ENCODE data around the gene ATP5PO. TPM values are rescaled to one million over a fixed set of nuclear protein-coding genes. Genes with fewer than 3 reads are reported as not detected.
"Not testable (repeated sequence)": the region's sequence is repeated elsewhere in the genome, so short reads cannot be mapped to it uniquely, and the experiment has no call there.

Gene ATP5PO
- total RNA-seq, 1 donor from 2014 or later = 172 TPM

DNA sequence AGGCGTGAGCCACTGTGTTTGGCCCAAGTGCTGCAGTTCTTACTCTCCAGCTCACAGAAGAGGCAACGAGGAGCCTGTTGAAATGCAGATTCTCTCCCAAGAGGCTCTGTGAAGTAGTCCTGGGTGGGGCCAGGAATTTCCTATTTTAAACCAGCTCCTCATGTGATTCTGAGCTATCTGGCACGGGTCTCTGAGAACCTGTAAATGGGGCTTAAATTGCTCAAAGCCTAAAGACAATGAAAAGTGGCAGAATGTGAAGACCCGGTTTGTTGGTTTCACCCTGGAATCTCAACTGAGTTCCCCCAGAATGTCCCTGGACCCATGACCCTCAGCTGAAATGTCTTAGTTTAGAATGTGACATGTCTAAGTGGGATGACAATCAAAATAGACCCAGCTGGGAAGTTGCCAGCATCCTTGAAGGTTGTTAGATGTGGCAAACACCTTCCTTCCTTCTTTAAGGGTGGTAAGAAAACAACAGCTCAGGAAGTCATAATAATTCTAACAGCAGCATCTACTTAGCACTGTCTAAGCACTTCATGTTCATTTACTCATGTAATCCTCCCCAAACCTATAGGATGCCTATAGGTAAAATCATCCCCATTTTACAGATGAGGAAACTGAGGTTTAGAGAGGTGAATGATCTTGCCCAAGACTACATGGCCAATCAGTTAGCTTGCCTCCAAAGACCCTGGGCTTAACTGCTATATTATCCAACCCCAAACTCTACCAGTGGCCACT is 20.9 kb upstream of the ATP5PO start:
- H3K27me3 Mint-ChIP-seq = no peaks in the 10 kb centered on the region
- H3K36me3 Mint-ChIP-seq (ENCODE audit: low read depth) = peaks cover 37% of the 10 kb centered on the region
- peak overlapping the region; percentile 47 for H3K4me3 Mint-ChIP-seq
- peaks cover 5% of the 10 kb centered on the region for H3K9me3 Mint-ChIP-seq
- peak; percentile 80 for DNase-seq
- intact Hi-C loops (cut with micrococcal nuclease) = loop anchor here (1.0 kb wide), 1 partner anchor 11 kb away; no protein-coding TSS in a partner anchor
- peaks cover 61% of the 10 kb centered on the region for H3K4me1 Mint-ChIP-seq
- peak overlapping the region; percentile 86 for H3K27ac Mint-ChIP-seq

DNA sequence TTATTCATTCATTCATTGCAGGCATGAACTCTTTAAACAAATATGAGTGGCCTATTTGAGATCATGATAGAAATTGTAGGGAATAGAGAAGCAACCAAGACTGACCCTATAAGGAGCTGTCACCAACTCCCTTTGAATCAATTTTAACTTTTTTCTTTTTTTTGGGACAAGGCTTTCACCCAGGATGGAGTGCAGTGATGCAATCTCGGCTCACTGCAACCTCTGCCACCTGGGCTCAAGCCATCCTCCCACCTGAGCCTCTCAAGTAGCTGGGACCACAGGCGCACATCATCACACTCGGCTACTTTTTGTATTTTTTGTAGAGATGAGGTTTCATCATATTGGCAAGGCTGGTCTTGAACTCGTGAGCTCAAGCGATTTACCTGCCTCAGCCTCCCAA is 17.1 kb upstream of the ATP5PO start:
- H3K9me3 Mint-ChIP-seq = no peaks in the 10 kb centered on the region
- intact Hi-C loops (cut with micrococcal nuclease) = loop anchor here (2.0 kb wide), 3 partner anchors 14 to 44 kb away; partner anchors contain the start of gene ATP5PO
- peak overlapping the region; percentile 99 for H3K27ac Mint-ChIP-seq
- peak overlapping the region; percentile 94 for H3K4me3 Mint-ChIP-seq
- DNase-seq = no peak
- peaks cover 13% of the 10 kb centered on the region for H3K36me3 Mint-ChIP-seq (ENCODE audit: low read depth)
- peaks cover 46% of the 10 kb centered on the region for H3K4me1 Mint-ChIP-seq
- H3K27me3 Mint-ChIP-seq = no peaks in the 10 kb centered on the region

DNA sequence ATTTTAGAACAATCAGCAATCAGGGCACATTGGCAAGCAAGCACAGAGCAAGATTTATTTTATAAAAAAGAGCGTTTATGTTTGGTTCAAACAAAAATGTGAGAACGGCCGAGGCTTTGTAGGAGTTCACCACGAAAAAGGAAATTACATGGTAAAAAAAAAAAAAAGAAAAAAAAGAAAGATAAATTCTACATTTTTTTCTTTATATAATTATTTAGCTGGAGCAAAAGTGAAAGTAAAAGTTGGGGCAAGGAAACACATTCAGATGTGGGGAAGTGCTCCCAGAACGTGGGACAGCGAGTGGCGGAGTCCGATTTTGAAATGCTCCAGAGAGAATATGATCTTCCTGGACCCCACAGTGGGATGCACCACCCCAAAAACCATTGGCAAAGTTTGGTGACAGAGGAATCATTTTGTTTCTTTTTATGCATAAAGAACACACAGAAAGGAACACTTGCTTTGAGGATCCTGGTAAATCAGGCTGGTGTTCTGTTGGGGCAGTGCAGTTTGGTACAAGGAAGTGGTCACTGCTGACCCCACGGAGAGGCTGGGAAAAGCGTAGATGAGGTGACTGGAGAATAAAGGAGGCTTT is 16.3 kb upstream of the ATP5PO start:
- DNase-seq = peak; percentile 80
- H3K9me3 Mint-ChIP-seq = no peaks in the 10 kb centered on the region
- peak overlapping the region; percentile 99 for H3K27ac Mint-ChIP-seq
- intact Hi-C loops (cut with micrococcal nuclease) = loop anchor here (2.0 kb wide), 3 partner anchors 15 to 45 kb away; partner anchors contain the start of gene ATP5PO
- H3K4me1 Mint-ChIP-seq = peaks cover 42% of the 10 kb centered on the region
- H3K27me3 Mint-ChIP-seq = no peaks in the 10 kb centered on the region
- peak overlapping the region; percentile 94 for H3K4me3 Mint-ChIP-seq
- peaks cover 13% of the 10 kb centered on the region for H3K36me3 Mint-ChIP-seq (ENCODE audit: low read depth)

DNA sequence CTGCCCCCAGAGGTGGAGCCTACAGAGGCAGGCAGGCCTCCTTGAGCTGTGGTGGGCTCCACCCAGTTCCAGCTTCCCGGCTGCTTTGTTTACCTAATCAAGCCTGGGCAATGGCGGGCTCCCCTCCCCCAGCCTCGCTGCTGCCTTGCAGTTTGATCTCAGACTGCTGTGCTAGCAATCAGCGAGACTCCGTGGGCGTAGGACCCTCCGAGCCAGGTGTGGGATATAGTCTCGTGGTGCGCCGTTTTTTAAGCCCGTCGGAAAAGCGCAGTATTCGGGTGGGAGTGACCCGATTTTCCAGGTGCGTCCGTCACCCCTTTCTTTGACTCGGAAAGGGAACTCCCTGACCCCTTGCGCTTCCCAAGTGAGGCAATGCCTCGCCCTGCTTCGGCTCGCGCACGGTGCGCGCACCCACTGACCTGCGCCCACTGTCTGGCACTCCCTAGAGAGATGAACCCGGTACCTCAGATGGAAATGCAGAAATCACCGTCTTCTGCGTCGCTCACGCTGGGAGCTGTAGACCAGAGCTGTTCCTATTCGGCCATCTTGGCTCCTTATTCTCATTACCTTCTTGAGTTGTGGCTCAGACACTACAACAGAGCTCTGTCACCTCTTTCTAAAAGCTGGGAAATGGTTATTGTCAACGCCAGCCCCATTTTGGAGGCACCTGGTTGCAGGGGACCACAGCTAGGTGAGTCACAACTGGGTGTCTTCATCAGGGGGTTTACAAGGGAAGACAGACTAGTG is 15.6 kb upstream of the ATP5PO start:
- Mint-ChIP-seq H3K4me1 (peaks cover 35% of the 10 kb centered on the region), H3K27ac (peak overlapping the region; percentile 99), H3K36me3 (ENCODE audit: low read depth) (peaks cover 13% of the 10 kb centered on the region), H3K4me3 (peak overlapping the region; percentile 94)
- peak; percentile 86 for DNase-seq
- intact Hi-C loops (cut with micrococcal nuclease); H3K9me3 Mint-ChIP-seq; H3K27me3 Mint-ChIP-seq: not testable (repeated sequence)

DNA sequence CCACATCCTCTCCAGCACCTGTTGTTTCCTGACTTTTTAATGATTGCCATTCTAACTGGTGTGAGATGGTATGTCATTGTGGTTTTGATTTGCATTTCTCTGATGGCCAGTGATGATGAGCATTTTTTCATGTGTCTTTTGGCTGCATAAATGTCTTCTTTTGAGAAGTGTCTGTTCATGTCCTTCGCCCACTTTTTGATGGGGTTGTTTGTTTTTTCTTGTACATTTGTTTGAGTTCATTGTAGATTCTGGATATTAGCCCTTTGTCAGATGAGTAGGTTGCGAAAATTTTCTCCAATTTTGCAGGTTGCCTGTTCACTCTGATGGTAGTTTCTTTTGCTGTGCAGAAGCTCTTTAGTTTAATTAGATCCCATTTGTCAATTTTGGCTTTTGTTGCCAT is 10.6 kb upstream of the ATP5PO start:
- intact Hi-C loops (cut with micrococcal nuclease); H3K4me3 Mint-ChIP-seq; H3K9me3 Mint-ChIP-seq; DNase-seq; H3K27me3 Mint-ChIP-seq; H3K36me3 Mint-ChIP-seq (ENCODE audit: low read depth); H3K27ac Mint-ChIP-seq; H3K4me1 Mint-ChIP-seq: not testable (repeated sequence)

DNA sequence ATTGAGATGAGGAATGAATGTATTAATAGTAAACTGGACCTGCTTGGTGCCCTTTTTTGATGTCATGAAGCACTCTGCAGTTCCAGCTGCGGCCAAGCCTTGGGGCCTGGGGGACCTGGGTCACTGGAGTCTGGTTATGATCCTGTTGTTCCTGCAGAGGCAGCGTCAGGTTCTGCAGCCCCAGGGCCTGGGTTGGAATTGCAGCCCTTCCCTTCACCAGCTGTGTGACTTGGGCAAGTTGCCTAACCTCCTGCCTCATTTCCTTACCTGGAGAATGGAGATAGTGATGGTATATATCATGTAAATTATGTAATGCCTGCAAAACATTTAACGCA is 9.1 kb upstream of the ATP5PO start:
- intact Hi-C loops (cut with micrococcal nuclease) = loop anchor here (2.0 to 5.0 kb wide), 6 partner anchors 52 to 424 kb away; no protein-coding TSS in a partner anchor
- Mint-ChIP-seq H3K27ac (no peak overlapping the region), H3K9me3 (no peaks in the 10 kb centered on the region)

DNA sequence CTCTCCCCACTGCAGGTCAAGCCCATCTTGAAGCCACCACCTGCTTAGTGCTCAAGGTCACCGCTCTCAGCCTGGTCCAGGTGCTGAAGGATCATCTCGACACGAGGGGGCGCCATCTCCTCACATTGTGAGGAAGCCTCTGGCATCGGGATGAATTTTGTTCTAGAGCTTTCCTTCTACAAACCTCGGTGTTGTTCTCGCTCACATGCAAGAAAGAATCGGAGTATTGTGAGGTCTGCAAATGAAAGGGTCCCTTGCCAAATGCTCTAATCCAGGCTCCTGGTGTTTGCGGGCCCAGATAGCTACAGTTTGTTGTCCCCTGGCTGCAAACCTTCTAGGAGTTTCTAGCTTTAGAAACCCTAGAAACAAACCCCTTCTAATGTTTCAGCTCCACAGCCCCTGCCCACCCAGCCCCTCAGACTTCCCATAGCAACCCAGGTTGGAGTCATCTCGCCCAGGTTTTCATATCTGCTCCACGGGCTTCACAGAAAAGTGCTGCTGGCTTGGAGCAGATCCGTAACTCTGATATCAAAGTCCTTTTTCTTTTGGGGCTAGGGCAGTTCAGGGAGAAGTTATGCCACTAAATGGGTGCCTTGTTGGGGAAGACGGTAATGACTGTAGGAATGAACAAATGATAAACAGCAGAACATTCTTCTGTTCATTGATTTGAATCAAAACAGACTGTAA is 8.6 kb upstream of the ATP5PO start:
- Mint-ChIP-seq H3K4me3 (no peak overlapping the region), H3K27ac (no peak overlapping the region)

More for the DNA sequence above, 9.1 kb upstream of the ATP5PO start:
- peaks cover 4% of the 10 kb centered on the region for H3K36me3 Mint-ChIP-seq (ENCODE audit: low read depth)
- H3K4me3 Mint-ChIP-seq = no peak overlapping the region
- peak; percentile 64 for DNase-seq
- peaks cover 13% of the 10 kb centered on the region for H3K4me1 Mint-ChIP-seq
- no peaks in the 10 kb centered on the region for H3K27me3 Mint-ChIP-seq

DNA sequence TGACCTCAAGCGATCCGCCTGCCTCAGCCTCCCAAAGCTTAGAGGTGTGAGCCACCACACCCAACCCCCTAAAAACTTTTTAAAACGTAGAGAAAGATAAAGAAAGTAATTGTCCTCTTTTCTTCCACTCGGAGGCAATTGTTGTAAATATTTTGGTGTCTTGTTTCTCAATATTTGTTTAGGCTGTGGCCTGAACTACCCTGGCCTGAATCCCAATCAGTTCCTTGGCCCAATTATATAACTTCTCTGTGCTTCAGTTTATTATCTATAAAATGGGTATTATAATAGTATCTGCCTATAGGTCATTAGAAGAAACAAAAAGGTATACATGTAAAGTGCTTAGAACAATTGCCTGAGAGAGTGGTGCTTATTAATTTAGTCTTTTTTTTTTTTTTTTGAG is 1.8 kb upstream of the ATP5PO start:
- Mint-ChIP-seq H3K9me3 (no peaks in the 10 kb centered on the region), H3K4me1 (peaks cover 32% of the 10 kb centered on the region), H3K4me3 (no peak overlapping the region), H3K27ac (no peak overlapping the region), H3K36me3 (ENCODE audit: low read depth) (peaks cover 15% of the 10 kb centered on the region), H3K27me3 (peaks cover 2% of the 10 kb centered on the region)
- intact Hi-C loops (cut with micrococcal nuclease) = loop anchor here (5.0 kb wide), 3 partner anchors 105 to 700 kb away; partner anchors contain the start of gene RCAN1
- DNase-seq = no peak

More for the DNA sequence above, 8.6 kb upstream of the ATP5PO start:
- Mint-ChIP-seq H3K36me3 (ENCODE audit: low read depth) (peaks cover 4% of the 10 kb centered on the region), H3K9me3 (no peaks in the 10 kb centered on the region), H3K27me3 (no peaks in the 10 kb centered on the region), H3K4me1 (peaks cover 13% of the 10 kb centered on the region)
- DNase-seq = peak; percentile 97
- intact Hi-C loops (cut with micrococcal nuclease) = loop anchor here (2.0 to 5.0 kb wide), 6 partner anchors 53 to 425 kb away; no protein-coding TSS in a partner anchor

DNA sequence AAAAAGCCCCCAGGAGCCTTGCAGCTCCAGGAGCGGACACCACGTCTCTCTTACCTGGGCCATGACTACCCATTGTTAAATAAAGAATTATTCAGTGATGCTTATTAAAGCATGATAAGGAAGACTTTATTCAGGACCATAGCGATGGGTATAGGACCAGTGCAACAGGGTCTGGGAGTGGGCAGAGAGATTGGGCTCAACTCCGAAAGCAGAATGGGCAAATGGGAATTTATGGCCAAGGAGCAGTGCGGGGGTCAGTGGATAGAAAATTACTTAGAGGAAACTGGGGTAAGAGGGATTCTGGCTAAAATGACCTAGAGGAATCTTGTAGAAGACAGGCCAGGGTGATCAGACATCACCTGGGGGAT is 580 bp upstream of the ATP5PO start:
- Mint-ChIP-seq H3K9me3 (no peaks in the 10 kb centered on the region), H3K27me3 (peaks cover 2% of the 10 kb centered on the region), H3K4me3 (peak overlapping the region; percentile 99), H3K27ac (peak overlapping the region; percentile 99), H3K4me1 (peaks cover 32% of the 10 kb centered on the region), H3K36me3 (ENCODE audit: low read depth) (peaks cover 20% of the 10 kb centered on the region)
- no peak for DNase-seq
- intact Hi-C loops (cut with micrococcal nuclease) = loop anchor here (5.0 kb wide), 3 partner anchors 106 to 701 kb away; partner anchors contain the start of gene RCAN1

DNA sequence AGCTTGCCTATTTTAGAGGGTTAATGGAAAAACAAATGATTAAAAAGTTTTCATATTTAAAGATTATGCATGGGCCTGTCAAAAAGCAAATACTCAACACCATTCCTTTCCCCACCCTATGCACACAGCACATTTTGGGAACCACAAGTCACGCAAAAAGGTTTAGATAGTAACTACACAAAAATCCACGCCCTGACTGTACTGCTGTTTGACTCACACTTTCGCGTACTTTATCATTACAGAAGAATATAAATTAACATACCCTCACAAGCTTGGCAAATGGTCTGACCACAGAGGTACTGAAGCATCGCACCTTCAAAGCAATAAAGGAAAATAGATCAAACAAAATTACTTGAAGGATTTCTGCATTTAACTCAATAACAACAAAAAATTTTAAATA is 1.4 kb downstream of the ATP5PO start:
- Mint-ChIP-seq H3K27ac (peak overlapping the region; percentile 54), H3K36me3 (ENCODE audit: low read depth) (peaks cover 34% of the 10 kb centered on the region), H3K4me3 (peak overlapping the region; percentile 99), H3K4me1 (peaks cover 31% of the 10 kb centered on the region), H3K9me3 (no peaks in the 10 kb centered on the region), H3K27me3 (peaks cover 2% of the 10 kb centered on the region)
- no peak for DNase-seq
- intact Hi-C loops (cut with micrococcal nuclease) = loop anchor here (2.0 kb wide), 1 partner anchor 19 kb away; no protein-coding TSS in a partner anchor

DNA sequence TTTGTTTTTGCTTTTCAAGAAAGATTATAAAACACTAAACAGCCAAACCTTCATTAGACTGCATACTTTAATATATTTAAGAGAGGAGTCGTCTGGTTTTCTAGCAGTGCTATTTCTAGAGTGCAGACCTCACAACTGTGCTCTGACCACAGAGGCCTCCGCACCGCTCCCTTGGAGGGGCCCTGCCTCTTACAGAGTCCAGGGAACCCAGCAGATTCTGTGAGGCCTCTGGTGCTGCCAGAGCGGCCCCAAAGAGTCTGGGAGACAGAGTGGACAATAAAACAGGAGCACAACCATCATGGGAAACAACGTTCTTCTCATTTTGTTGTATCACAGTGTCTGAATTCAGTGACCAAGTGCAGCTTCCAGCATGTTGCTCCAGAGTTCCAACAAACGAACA is 5.8 kb downstream of the ATP5PO start:
- Mint-ChIP-seq H3K27me3 (no peaks in the 10 kb centered on the region), H3K27ac (no peak overlapping the region), H3K4me3 (no peak overlapping the region), H3K4me1 (peaks cover 17% of the 10 kb centered on the region), H3K9me3 (no peaks in the 10 kb centered on the region), H3K36me3 (ENCODE audit: low read depth) (peaks cover 67% of the 10 kb centered on the region)
- intact Hi-C loops (cut with micrococcal nuclease) = no loop called here
- DNase-seq = no peak

DNA sequence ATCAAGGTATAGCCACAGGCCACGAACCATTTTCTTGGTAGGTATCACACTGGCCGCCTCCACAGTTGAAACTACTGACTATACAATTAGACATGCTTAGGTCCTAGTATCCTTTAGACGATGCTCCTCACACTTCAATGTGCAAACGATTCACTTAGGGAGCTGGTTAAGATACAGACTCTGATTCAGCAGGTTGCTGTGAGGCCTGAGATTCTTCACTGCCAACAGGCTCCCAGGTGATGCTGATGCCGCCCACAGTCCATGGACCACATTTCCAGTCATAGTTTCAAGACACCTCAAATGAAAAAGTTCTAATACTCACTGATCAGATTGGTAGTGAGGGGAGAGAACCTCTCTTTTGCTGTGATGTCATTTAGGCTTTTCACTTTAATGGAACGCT is 6.8 kb downstream of the ATP5PO start:
- intact Hi-C loops (cut with micrococcal nuclease) = no loop called here
- H3K36me3 Mint-ChIP-seq (ENCODE audit: low read depth) = peaks cover 68% of the 10 kb centered on the region
- no peaks in the 10 kb centered on the region for H3K27me3 Mint-ChIP-seq
- no peak for DNase-seq
- H3K4me1 Mint-ChIP-seq = peaks cover 10% of the 10 kb centered on the region
- H3K27ac Mint-ChIP-seq = no peak overlapping the region
- H3K4me3 Mint-ChIP-seq = no peak overlapping the region
- no peaks in the 10 kb centered on the region for H3K9me3 Mint-ChIP-seq

DNA sequence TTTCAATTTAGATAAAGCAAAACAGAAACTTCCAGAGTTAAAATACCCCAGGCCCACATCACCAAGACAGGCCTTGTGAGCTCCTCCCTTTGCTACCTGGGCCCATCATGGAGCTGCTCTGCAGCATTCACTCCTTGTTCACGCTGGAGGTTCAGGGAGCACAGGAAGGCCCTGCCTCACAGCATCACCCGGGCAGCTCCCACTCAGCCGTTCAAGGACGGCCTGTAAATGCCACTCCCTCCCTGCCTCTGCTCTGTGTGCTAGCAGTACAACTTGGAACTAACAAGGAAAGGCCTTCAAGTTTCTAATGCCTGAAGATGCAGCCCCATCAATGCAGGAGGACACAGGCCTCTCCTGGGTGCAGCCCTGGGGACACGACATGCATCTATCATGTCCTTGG is 11.6 kb downstream of the ATP5PO start:
- Mint-ChIP-seq H3K4me1 (peaks cover 18% of the 10 kb centered on the region), H3K9me3 (no peaks in the 10 kb centered on the region), H3K27me3 (no peaks in the 10 kb centered on the region), H3K27ac (no peak overlapping the region), H3K36me3 (ENCODE audit: low read depth) (peaks cover 70% of the 10 kb centered on the region), H3K4me3 (no peak overlapping the region)
- DNase-seq = no peak
- intact Hi-C loops (cut with micrococcal nuclease) = no loop called here
